Tibial nerve (tissue), 4 donors: Measurements from ENCODE around the gene HDAC11. TPM values are rescaled to one million over a fixed set of nuclear protein-coding genes. Genes with fewer than 3 reads are reported as not detected.

Experiments
- DNase-seq, 2 donors: peaks; one replicate each; pipeline ENCODE4 v3.0.0-alpha.2; 2019; ENCODE audit warnings: low spot score in 2 of 2
- H3K27ac ChIP-seq, 4 donors: fragments of 200-600 bp; sonication (generic) in 3 of 4; one replicate each; pipeline ENCODE4 v1.5.1; 2017 to 2019; ENCODE audit warnings: mild to moderate bottlenecking in 1 of 4
- H3K27me3 ChIP-seq, 2 donors: fragments of 200-600 bp; sonication (generic) in 1 of 2; one replicate each; pipeline versions ENCODE4 v1.5.1 to v1.6.0; 2017 to 2019
- H3K36me3 ChIP-seq, 3 donors: fragments of 200-600 bp; sonication (generic); one replicate each; pipeline ENCODE4 v1.5.1; 2018 to 2019
- H3K4me1 ChIP-seq, 4 donors: fragments of 200-600 bp; sonication (generic) in 3 of 4; one replicate each; pipeline ENCODE4 v1.5.1; 2017 to 2019
- H3K4me3 ChIP-seq, 4 donors: fragments of 200-600 bp; sonication (generic) in 3 of 4; one replicate each; pipeline ENCODE4 v1.5.1; 2017 to 2019; ENCODE audit warnings: mild to moderate bottlenecking in 1 of 4, moderate library complexity in 1 of 4
- H3K9me3 ChIP-seq, 4 donors: fragments of 200-600 bp; sonication (generic) in 3 of 4; one replicate each; pipeline ENCODE4 v1.5.1; 2017 to 2019
- CTCF ChIP-seq, 5 experiments: fragments of 200-600 bp in 3 of 5; fragments of 450-650 bp in 2 of 5; sonication (generic) in 3 of 5; IDR thresholded peaks; one replicate each; pipeline ENCODE4 v1.5.1; 2016 to 2019; ENCODE audit warnings: antibody characterized with exemption in 5 of 5, mild to moderate bottlenecking in 3 of 5, moderate library complexity in 2 of 5
- EP300 ChIP-seq, 2 donors: sonication (generic); formaldehyde crosslinking; IDR thresholded peaks; one replicate each; pipeline ENCODE4 v1.6.1; 2017; ENCODE audit warnings: antibody characterized with exemption in 2 of 2, mild to moderate bottlenecking in 1 of 2
- POLR2A ChIP-seq, 2 donors: fragments of 450-650 bp; IDR thresholded peaks; one replicate each; pipeline ENCODE4 v1.6.1; 2017; ENCODE audit warnings: antibody characterized with exemption in 2 of 2, mild to moderate bottlenecking in 2 of 2, moderate library complexity in 2 of 2
- WGBS, 2 donors: methylation state at CpG; one replicate each; pipeline ENCODE4 v1.1.5; 2018; 5-methylcytosine and 5-hydroxymethylcytosine counted together
- total RNA-seq, 4 donors: library from RNA; depleted of rRNA; stranded (reverse); fragments of >200 nt; gene quantifications; one replicate each; pipeline ENCODE4 v1.1.0, GENCODE V29; 2016

The HDAC11 gene
- total RNA-seq, 4 donors from 2014 or later: 20.9 to 25.1 (median 23.9) TPM

DNA sequence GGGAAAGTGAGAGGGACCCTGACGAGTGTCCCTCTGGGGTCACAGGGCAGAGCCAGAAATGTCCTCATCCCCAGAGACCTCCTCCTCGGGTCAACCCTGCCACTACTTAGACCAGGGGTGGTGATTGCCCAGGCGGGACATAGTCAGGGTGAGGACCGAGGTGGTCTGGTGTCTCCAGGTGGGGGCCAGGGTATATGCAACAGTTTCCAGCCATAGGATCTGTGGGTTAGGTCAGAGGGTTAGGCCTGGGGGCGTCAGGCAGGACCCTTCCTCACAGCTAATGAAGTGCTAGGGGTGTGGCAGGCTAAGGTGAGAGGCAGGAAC is 46.5 kb downstream of the HDAC11 start:
- Histone ChIP-seq H3K36me3 (no peaks in the 10 kb centered on the region), H3K4me1 (peaks cover 0 to 62% (median 27%) of the 10 kb centered on the region in 4 donors), H3K9me3 (no peaks in the 10 kb centered on the region), H3K4me3 (no peak overlapping the region), H3K27ac (peak overlapping the region; percentile 68 to 89 (median 78)), H3K27me3 (no peaks in the 10 kb centered on the region)
- TF ChIP-seq EP300 (IDR thresholded peaks at IDR 0.05) (no peak), CTCF (IDR thresholded peaks at IDR 0.05) (no peak), POLR2A (IDR thresholded peaks at IDR 0.05) (no peak)
- DNase-seq: no peak
- WGBS, 2 donors: 50 to 58% methylated on average over 5 of the region's 5 CpGs

GRCh38 chr3:13528217-13528867 is 48.2 kb downstream of the HDAC11 start:
- no peaks in the 10 kb centered on the region for H3K36me3 ChIP-seq
- peaks cover 0 to 80% (median 33%) of the 10 kb centered on the region in 4 donors for H3K4me1 ChIP-seq
- no peak overlapping the region for H3K4me3 ChIP-seq
- no peak for DNase-seq
- H3K27ac ChIP-seq: peak overlapping the region in 2 of 4 donors; percentile 59 to 80
- WGBS, 2 donors: 51 to 55% methylated on average over 11 of the region's 11 CpGs
- peak in 2 of 5 experiments; percentile 24 for TF ChIP-seq CTCF (IDR thresholded peaks at IDR 0.05)
- no peak for TF ChIP-seq EP300 (IDR thresholded peaks at IDR 0.05)
- H3K27me3 ChIP-seq: no peaks in the 10 kb centered on the region
- no peaks in the 10 kb centered on the region for H3K9me3 ChIP-seq

GRCh38 chr3:13529196-13530112 is 49.3 kb downstream of the HDAC11 start:
- H3K27me3 ChIP-seq: no peaks in the 10 kb centered on the region
- DNase-seq: no peak
- no peaks in the 10 kb centered on the region for H3K36me3 ChIP-seq
- 78 to 88% methylated on average over 5 of the region's 5 CpGs for WGBS, 2 donors
- TF ChIP-seq EP300 (IDR thresholded peaks at IDR 0.05) (no peak), POLR2A (IDR thresholded peaks at IDR 0.05) (no peak), CTCF (IDR thresholded peaks at IDR 0.05) (no peak)
- peak overlapping the region in 2 of 4 donors; percentile 71 to 80 for H3K27ac ChIP-seq
- H3K4me3 ChIP-seq: no peak overlapping the region
- H3K4me1 ChIP-seq: peaks cover 0 to 87% (median 34%) of the 10 kb centered on the region in 4 donors
- H3K9me3 ChIP-seq: no peaks in the 10 kb centered on the region

DNA sequence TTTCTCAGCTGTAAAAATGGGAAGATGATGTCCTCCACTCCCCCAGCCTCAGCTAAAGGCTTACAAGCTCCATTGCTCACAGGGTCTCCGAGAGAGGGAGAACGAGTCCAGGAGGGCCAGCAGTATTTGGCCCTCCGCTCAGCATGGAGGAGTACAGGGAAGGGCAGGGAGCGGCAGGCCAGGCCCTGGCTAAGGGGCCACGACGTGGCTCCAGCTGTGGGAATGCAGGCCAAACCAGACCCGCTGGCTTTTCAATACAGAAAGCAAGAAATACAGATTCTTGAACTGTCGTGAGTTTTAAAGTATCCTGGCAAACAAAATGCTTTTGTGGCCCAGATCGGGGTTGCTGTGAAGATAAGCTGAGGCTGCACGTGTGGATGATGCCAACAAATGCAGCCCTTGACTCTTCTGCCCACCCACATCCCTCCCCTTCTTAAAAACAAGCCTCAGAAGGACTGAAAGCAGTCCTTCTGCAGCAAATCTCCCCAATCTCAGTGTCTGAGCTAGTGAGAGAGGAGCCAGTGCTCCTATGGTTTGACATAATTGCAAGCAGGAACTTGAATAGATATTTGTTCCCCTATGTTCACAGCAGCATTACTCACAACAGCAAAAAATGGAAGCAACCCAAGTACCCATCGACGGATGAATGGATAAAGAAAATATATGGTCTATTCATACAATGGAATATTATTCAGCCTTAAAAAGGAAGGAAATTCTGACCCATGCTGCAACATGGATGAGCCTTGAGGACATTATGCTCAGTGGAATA is 50.3 kb downstream of the HDAC11 start:
- Histone ChIP-seq H3K4me1 (peaks cover 0 to 89% (median 30%) of the 10 kb centered on the region in 4 donors), H3K36me3 (no peaks in the 10 kb centered on the region), H3K9me3 (no peaks in the 10 kb centered on the region), H3K4me3 (no peak overlapping the region), H3K27ac (peak overlapping the region; percentile 38 to 80 (median 54)), H3K27me3 (no peaks in the 10 kb centered on the region)
- DNase-seq: no peak
- 38 to 48% methylated on average over 12 of the region's 12 CpGs for WGBS, 2 donors
- TF ChIP-seq POLR2A (IDR thresholded peaks at IDR 0.05): no peak
- no peak for TF ChIP-seq EP300 (IDR thresholded peaks at IDR 0.05)
- TF ChIP-seq CTCF (IDR thresholded peaks at IDR 0.05): no peak
